HG03571 (cell line): ENCODE data around the gene FRY.

ENCODE experiments used
- ATAC-seq: cut with Tn5 transposase; IDR thresholded peaks from one replicate; pipeline ENCODE4 v1.9.1; 2021; ENCODE audit not compliant: unreplicated experiment

Gene FRY

DNA sequence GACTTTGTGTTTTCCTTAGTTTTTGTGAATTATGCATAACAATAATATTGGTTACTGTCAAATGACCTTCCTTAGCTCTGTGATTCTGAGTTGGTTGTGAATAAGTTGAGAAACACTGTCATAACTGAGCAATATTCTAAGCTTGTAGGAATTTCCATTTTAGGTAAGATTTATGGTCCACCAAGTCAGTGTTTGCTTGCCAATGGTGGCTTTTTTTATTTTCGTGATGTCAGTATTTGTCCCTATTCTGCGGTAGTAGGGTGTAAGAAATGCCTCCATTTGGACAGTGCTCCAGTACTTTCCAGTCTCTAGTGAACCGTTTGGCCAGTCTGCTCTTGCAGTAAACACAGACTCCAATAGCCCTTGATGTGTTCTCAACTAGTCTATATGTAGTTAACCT is 94.7 kb downstream of the FRY start:
- ATAC-seq = no peak

DNA sequence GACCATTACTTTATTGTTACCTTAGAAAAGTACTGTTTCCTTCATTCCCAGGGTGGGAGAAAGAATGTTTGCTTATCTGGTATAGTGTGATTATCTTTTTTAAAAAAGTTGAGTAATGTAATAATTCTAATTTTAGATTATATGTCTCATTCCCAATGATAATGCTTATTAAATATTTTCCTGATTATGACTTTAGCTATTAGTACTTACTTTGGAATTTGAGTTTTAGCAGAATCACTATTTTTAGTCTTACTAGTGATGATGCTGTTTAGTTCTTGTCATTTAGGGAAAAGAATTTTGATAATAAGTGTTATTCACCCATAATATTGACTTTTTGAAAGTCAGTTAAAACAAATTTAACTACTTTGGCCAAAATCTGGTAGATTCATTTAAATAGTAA is 95.2 kb downstream of the FRY start:
- ATAC-seq = no peak

DNA sequence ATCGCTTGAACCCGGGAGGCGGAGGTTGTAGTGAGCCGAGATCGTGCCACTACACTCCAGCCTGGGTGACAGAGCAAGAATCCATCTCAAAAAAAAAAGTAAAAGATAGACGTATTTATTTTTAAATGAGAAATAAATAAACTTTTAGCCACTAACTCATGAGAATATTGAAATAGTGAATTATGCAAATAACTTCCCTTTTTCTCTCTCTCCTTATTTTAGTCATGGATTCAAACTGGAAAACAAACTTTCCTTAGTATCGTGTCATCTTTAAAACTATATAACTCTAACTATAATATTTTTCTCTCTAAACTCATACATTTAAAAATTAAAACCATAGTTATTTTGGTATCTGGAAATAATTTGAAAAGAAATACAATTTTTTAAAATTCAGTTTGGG is 96.1 kb downstream of the FRY start:
- no peak for ATAC-seq

DNA sequence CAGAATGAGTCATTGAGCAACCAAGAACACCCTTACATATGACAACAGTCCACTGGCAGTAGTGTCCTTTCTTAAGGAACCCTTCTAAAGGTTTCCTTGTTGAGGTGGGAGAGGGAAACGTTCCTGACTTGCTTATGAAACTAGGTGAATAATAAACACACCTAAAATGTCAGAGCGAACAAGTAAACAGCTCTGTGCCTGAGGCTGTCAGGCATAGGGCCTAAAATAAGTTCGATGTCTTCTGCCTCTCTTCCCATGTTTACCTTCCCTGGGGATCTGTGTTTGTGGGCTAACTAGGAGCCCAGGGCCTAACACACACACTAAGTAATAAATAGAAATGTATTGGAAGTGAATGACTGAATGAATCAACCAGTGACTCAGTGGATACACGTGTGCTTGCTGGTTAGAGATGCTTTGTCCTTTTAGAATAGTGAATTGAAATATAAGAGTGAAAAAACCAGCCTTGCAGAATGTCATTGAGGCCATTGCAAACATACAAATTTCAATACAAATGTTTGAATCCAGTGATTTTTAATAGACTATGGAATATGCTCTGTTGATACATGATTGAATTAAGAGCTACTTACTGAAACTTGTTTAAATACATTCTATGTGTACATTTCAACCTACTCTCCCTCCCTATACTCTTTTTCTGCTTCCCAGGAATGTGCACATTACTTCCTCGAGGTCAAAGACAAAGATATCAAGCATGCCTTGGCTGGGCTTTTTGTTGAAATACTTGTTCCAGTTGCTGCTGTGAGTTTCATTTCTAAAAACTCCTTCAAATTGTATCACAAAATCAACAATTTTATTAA is 102.9 kb downstream of the FRY start:
- no peak for ATAC-seq

DNA sequence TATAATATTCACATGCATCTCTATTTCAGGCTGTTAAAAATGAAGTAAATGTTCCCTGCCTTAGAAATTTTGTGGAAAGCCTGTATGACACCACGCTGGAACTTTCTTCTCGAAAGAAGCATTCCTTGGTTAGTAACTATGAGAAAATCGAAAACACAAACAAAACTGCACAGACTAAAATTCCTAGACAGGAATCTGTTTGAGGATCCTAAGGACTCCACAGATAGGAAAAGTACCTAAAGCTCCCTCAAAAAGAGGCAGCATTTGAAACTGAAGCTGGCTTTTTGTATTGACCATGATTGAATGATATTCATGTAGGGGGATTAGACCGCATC is 103.4 kb downstream of the FRY start:
- no peak for ATAC-seq

DNA sequence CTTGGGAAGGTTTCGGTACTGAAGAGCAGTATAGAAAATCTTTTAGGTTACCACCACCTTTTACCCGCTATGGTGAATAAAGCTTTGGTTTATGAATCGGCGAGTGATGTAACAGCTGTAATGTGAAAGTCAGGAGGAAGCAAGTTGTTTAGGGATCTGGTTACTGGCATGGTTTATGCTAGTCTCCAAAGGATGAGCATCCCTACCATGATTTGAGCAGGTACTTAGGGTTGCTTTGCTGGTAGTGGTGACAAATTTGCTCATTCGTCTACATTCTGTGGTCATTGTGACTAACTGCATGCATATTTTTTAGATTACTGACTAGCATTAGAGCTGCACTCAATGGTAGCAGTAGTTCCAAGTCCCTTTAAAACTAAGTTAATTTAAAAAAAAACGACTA is 104.1 kb downstream of the FRY start:
- ATAC-seq = no peak

DNA sequence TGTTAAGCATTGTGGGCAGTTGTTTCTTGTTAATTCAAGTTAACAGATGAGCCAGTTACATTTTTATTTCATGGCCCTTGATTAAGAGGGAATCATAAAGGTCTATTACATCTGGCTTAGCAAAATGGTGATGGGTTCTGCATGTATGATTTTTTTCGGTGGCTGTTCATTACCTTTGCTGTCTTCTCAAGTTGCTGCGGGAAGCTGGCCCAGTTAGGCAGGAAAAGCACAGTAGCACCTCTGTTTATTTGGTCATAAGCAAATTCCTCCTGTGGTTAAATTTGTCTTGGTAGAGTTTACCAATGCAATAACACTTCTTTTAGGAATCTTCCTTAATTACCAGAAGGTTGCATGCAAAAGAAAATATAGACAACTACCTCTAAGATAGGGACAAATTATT is 104.5 kb downstream of the FRY start:
- no peak for ATAC-seq

DNA sequence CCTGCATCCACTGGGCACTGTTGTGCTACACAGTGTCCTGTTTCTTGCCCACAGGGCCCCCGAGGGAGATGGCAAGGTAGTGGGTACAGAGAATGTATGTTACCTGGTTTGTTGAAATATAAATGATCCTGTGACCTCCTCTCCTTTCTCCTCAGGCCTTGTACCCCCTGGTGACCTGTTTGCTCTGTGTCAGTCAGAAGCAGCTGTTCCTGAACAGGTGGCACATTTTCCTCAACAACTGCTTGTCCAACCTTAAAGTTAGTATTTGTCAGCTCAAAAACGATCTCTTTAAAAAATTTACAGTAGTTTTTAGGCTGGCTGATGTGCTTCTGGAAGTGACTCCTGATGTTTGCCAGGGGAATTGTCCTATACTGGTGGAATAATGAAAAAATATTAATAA is 105.1 kb downstream of the FRY start:
- no peak for ATAC-seq

DNA sequence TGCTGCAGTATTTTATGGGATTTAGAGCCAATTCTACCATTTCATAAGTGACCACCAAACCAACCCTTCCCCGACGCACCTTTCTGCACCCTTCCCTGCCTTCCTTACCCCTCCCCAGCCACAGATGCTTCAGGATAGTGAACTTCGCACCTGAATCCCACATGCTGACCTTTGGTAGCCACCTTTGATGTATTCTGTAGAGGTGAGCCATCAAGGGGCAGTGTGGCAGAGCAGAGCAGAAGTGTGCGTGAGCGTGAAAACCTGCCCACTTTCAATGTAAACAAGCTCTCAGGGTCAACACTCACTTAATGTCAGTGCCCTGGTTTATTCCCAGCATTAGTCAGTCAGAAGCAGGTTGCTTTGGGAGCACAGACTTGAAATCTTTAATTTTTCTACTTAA is 107.7 kb downstream of the FRY start:
- no peak for ATAC-seq

DNA sequence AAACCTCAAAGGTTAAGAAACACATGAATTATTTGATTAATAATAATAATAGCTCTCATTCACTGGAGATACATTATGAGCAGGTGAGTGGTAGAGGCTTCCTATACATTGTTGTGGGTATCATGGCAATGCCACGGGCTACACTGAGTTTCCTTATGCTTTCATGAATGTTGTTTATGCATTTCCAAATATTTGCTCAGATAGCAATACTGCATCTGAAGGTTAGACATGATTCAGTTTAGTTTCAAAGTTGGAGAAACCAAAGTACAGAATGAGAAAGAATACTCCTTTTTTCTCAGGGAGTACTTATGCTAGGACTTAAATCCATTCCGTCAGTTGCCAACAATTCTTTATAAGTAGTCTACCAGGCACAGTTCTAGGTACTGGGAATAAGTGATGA is 108.5 kb downstream of the FRY start:
- no peak for ATAC-seq

DNA sequence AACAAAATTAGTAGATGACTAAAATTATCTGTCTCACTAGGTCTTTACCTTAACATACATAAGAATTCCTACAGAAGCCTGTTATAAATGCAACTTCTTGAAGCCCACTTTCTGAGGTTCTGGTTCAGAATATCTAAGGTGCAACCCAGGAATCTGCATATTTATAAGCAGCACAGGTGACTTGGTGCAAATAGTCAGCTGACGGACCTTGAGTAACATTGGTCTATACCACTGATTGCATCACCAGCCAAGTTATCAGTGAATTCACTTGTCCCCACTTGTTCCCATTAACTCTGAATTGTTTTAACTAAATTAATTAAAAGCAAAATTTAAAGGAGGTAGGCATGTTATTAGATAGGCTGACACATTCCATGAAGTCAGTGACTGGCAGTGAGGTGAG is 109.9 kb downstream of the FRY start:
- no peak for ATAC-seq

DNA sequence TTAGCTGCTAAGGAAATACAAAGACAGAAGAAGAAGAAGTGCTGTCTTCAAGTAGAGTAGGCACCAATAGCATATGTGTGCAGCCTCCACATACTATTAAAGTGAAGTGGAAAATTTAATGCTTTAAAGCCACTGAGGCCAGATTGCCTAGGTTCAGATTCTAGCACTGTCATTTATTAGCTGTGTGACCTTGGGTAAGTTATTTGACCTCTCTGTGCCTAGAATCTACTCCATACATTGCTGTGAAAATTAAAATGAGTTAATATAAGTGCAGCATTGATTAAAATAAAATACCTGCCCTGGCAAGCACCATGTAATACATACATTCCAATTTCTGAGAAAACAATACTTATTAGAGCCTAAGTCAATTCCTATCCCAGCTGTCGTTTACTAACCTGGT is 110.5 kb downstream of the FRY start:
- ATAC-seq = no peak

DNA sequence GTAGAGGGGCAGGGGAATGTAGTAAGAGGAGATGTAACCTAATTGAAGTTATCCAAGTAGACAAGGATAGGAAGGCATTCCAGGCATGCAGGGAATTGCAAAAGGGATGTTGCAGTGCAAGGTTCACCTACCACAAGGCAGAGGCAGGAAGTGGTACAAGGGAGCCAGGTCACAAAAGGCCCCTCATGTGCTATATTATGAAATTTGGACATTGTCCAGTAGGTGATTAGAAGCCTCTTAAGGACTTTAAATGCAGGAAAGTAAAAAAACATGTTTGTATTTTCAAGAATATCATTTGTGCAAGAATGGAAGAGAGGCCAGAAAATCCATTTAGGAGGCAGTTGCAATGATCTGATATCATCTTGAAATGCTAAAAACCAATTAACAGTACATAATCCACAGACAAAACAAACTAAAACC is 111.4 kb downstream of the FRY start:
- ATAC-seq = no peak

DNA sequence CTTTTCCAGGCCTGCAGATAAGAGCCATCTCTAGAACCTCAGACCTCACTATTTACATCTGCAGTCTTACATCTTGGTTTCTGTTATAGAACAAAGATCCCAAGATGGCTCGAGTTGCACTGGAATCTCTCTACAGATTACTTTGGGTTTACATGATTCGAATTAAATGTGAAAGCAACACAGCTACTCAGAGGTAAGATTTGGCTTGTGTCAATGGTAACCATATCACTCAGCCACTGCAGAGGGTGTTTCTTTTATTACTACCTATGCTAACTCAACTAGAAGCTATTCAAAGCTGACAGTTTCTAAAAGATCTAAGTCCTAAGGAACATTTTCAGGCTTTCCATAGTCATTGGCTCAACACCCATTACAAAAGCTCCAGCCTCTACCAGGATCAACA is 115.6 kb downstream of the FRY start:
- ATAC-seq = no peak

DNA sequence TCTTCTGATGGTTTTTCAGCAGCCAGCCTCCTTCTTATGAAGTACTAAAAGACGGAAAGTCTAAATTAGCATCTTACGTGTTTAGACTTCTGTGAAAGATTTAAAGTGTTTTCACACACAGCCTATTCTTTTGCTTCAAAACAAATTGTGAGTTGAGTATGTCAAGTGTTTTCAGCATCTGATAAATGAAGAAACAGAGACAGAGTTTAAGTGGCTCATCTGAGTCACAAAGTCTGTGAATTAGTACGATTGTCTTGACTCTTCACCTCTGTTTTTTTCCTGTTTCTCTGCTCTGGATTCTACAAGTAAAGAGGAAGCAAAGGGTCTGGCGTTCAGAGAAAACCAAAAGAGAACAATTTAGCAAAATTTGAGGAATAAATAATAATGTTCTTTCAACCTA is 116.4 kb downstream of the FRY start:
- no peak for ATAC-seq

DNA sequence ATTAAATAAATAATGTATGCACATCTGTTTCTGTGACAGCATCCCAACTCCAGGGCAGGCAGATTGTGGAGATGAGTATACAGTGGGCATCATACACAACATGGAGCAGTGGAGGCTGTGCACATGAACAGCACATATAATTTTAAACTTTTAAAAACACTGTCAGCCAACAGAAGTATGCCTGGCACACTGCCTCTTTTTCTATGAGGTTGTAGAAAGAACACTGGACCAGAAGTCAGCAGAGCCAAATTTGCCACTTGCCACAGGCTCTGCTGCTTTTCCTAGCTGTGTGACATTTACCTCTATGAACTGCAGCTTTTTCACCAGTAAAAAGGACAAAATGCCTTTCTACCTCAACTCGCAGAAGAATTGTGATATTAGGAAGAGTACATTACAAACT is 118.7 kb downstream of the FRY start:
- no peak for ATAC-seq

DNA sequence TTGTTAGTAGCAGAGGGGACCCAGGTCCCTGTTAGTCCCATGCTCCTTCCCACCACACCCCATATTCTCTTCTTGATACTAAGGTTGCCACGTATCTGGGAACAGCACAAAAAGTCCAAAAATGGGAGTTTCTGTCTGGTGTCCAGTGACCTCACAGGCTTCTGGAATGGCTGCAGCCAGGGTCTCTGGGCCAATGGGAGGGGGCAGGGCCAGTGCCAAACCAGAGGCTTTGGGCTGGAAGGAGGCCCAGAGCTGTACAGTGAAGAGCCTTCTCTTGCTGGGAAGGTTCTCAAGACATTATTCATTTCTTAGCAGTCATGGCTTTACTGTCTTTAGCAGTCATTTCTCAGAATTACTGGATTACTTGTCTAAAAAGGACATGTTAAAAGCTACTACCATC is 119.2 kb downstream of the FRY start:
- ATAC-seq = no peak

DNA sequence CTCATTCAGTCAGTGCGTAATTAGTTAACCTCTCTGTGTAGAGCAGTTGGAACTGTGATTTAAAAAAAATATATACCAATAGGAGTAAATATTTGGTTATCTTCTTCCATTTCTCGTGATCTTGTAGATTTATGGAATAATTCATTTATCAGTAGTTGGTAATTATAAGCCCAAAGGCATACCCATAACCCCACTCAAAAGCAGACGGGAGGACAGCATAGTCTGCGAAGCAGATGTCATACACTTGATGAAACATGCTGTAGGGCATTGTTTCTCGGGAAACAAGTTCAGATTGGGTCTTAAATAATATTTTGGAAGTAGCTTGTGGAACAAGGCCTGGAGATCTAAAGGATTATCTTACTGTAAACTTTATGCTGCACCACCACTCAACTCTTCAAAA is 119.7 kb downstream of the FRY start:
- no peak for ATAC-seq

DNA sequence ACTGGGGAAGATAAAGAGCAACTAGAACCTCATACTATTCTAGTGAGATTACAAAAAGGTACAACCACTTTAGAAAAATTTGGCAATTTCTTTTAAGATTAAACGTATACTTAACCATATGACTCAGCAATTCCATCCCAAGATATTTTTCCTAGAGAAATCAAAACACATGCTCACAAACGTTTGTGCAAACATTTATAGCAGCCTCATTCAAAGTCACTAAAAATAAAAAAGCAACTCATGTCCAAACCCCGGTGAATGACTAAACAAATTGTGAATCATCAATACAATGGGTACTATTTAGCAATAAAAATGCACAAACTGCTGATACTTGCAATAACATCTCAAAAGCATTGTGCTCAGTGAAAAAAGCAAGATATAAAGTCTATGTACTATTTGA is 121.5 kb downstream of the FRY start:
- no peak for ATAC-seq

DNA sequence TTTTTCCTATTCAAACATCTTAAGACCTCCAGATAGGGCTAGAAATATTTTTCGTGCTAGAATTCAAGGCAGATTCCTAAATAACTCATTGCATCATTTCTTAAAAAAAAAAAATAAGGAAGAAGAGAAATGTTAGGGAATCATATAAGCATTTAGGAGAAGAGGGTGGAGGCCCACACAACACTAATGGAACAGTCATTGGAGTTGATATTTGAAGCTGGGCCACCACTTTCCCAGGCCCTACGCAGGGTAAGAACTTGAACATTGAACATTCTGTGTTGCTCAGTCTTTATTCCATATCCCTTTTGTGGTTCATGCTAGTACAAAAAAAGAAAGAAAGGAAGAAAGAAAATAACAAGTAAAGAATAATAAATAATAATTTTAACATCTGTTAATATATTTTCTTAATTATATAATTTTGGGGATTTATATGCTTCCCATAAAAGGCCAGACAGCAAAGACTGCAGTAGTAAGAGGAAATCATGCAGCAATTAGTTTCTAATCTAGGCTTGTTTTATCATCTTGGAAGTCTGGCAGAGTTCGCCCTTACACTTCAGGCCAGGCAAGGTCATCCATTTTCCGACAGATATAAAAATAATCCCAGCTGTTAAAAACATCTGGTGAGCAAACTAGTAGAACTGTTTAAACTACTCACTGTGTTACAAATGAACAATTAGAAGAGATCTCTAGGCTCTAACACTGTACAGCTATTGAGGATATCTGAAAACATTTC is 127.7 kb downstream of the FRY start:
- no peak for ATAC-seq

DNA sequence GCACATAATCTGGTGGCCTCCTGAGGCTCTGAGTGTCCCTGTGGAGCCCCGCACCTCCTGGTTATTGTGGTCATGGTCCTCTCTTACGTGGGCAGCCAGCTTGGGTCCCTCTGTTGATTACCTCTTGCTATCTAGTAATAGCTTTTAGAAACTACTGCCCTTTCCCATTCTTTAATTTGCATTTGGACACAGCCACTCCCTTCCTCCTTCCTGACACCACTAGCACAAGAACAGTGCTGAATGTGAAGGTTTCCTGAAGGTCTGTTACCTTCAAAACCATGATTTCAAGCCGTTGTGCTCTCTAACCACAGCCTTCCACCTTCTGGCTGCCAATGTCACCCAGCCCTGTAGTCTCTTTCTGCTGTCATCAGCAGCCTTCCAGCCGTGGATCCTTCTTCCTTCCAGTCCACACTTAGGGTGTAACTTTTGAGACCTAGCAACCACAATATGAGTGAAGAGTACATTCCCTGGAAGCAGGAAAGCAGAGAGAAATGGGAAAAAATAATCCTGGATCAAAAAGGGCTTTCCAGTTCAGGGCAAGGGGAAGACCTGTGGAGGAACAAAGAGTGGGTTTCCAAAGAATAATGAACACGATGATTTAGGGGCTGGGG is 130.9 kb downstream of the FRY start:
- ATAC-seq = no peak

DNA sequence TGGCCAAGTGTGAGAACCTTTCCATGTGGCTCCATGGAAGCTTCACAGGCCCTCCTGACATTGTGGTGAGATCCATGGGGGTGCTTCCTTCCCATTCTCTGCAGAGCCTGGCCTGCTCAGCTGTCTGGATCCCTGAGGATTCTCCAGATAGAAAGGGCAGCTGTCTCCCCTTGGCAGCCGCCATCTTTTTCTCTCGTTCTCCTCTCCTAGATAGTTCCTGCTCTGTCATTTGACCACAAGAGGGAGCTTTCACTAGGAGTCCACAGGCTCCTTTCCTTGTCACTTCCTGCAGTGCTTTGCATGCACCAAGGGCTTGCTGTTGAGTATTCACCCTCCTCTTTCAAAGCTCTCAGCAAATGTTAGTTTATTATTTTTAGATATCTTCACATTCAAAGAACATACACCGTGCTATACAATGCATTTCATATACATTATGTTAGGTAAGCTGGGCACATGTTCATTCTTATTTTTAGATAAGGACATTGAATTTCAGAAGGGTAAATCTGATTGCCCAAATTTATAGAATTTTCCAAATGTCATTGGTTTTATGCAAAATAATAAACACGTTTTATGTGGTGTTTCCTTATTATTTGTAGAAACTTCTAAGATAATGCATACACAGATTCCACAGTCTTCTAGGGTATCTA is 133.2 kb downstream of the FRY start:
- ATAC-seq = no peak
